Ovary (tissue), 3 donors: ENCODE data around the gene RNH1.

ENCODE experiments used
- CTCF ChIP-seq, 3 donors: fragments of 450-650 bp in 2 of 3; fragments of 200-600 bp in 1 of 3; IDR thresholded peaks; one replicate each; pipeline versions ENCODE4 v1.5.1 to v1.8.0; 2016 to 2022; ENCODE audit warnings: antibody characterized with exemption in 3 of 3, mild to moderate bottlenecking in 1 of 3
- POLR2A ChIP-seq: fragments of 450-650 bp; IDR thresholded peaks from one replicate; pipeline ENCODE4 v1.6.1; 2017; ENCODE audit warnings: antibody characterized with exemption, mild to moderate bottlenecking, moderate library complexity
- donor health status: DM: no; HTN: no; CAD: no.

GRCh38 chr11:473415-473814, 33.6 kb downstream of the RNH1 start:
- TF ChIP-seq POLR2A: no peak
- no peak for TF ChIP-seq CTCF (IDR thresholded peaks at IDR 0.05)
